Measurements from ENCODE around the gene KDSR.
A peak's percentile ranks its signal among the peaks of the same experiment; 100 is the strongest.

GRCh38 chr18:63322908-63323634 lies 43.9 kb downstream of the KDSR start:
- TF ChIP-seq CTCF (IDR thresholded peaks at IDR 0.05; ENCODE audit: insufficient read depth, low read length) (peak; percentile 80), POLR2AphosphoS5 (IDR thresholded peaks at IDR 0.05; ENCODE audit: low read depth) (no peak)

Measured in HL-60 (cell line).